ENCODE data around the gene TNXB.

TNXB gene

GRCh38 chr6:32140420-32141046, 31.4 kb upstream of the TNXB start:
- no peak for DNase-seq

GRCh38 chr6:32139590-32139989, 30.5 kb upstream of the TNXB start:
- no peak for DNase-seq

GRCh38 chr6:32137454-32137853, 28.3 kb upstream of the TNXB start:
- no peak for DNase-seq

- peak; percentile 51 for DNase-seq
Measured at GRCh38 chr6:32133786-32134185, 24.6 kb upstream of the TNXB start.

GRCh38 chr6:32132110-32132509, 23.0 kb upstream of the TNXB start:
- no peak for DNase-seq

- no peak for DNase-seq
Measured at GRCh38 chr6:32131439-32131948, 22.4 kb upstream of the TNXB start.

GRCh38 chr6:32129297-32130088, 20.4 kb upstream of the TNXB start:
- no peak for DNase-seq

- DNase-seq = no peak
Measured at GRCh38 chr6:32128751-32129296, 19.7 kb upstream of the TNXB start.

GRCh38 chr6:32127717-32128592, 18.8 kb upstream of the TNXB start, which contains the start of gene ATF6B:
Gene ATF6B, minus strand, starts transcription at chr6:32128246. Its CDS starts 39 bp downstream, at chr6:32128207.
- peak; percentile 100 for DNase-seq

GRCh38 chr6:32127409-32127716, 18.2 kb upstream of the TNXB start:
- no peak for DNase-seq

GRCh38 chr6:32126880-32127279, 17.7 kb upstream of the TNXB start:
- no peak for DNase-seq

GRCh38 chr6:32123681-32124080, 14.5 kb upstream of the TNXB start:
- DNase-seq = no peak

GRCh38 chr6:32120573-32121059, 11.5 kb upstream of the TNXB start:
- no peak for DNase-seq

GRCh38 chr6:32118782-32119628, 9.9 kb upstream of the TNXB start:
- DNase-seq = peak; percentile 77

GRCh38 chr6:32117461-32117860, 8.3 kb upstream of the TNXB start:
- DNase-seq = no peak

- DNase-seq = peak; percentile 19
Measured at GRCh38 chr6:32116674-32117073, 7.5 kb upstream of the TNXB start.

GRCh38 chr6:32115623-32116022, 6.5 kb upstream of the TNXB start:
- no peak for DNase-seq

GRCh38 chr6:32114796-32115195, 5.7 kb upstream of the TNXB start:
- peak; percentile 82 for DNase-seq

GRCh38 chr6:32113386-32114352, 4.5 kb upstream of the TNXB start:
- peak; percentile 98 for DNase-seq

- no peak for DNase-seq
Measured at GRCh38 chr6:32112431-32112980, 3.4 kb upstream of the TNXB start.

Measured in HCEC 1CT (cell line).